PFSK-1 (cell line): Measurements from ENCODE around the gene WDR64.

Source experiments
- FOXP2 ChIP-seq: optimal IDR thresholded peaks from 2 replicates; pipeline ENCODE3; 2011; ENCODE audit warnings: borderline replicate concordance, control low read depth, inconsistent platforms; ENCODE audit not compliant: insufficient read depth; ENCODE audit errors: extremely low read length, extremely low read depth
- POLR2AphosphoS5 ChIP-seq: IDR thresholded peaks from 2 replicates; pipeline ENCODE4 v1.6.1; 2012; ENCODE audit warnings: low read depth, mild to moderate bottlenecking, control low read depth, low read length, moderate library complexity
- SIN3A ChIP-seq: IDR thresholded peaks from 2 replicates; pipeline ENCODE4 v1.6.1; 2012; ENCODE audit warnings: mild to moderate bottlenecking, low read length, moderate library complexity, borderline replicate concordance; ENCODE audit not compliant: insufficient read depth
- TAF1 ChIP-seq: IDR thresholded peaks from 2 replicates; pipeline ENCODE4 v1.6.1; 2012; ENCODE audit warnings: low read length, control low read depth, borderline replicate concordance; ENCODE audit not compliant: insufficient read depth
- TF ChIP-seq, protein P1 (sequence below), 2 experiments: IDR thresholded peaks; 2 replicates each; pipeline versions ENCODE4 v1.6.1 to v1.8.0; 2011 to 2012; ENCODE audit warnings: low read depth in 2 of 2, low read length in 2 of 2, control low read depth in 1 of 2, inconsistent platforms in 1 of 2, mild to moderate bottlenecking in 1 of 2, moderate library complexity in 1 of 2; ENCODE audit not compliant: insufficient read depth in 1 of 2

WDR64 gene

DNA sequence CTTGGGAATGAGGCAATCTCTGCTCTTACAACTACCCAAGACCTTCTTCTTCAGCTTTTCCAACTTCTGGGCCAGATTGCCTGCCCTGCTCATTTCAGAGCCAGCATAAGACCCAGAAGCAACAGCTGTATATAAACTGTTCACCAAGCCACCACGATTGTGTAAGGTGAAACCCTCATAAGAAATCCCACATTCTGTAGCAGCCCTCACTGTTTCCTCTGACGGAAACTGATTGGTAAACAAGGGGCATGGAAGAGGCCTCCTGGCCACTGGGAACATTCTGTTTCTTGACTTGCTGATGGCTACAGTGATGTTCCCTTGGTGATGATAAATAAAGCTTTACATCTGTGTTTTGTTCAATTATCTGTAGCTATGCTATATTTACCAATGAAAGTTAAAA is 156.2 kb downstream of the WDR64 start:
- TF ChIP-seq, protein P1, sequence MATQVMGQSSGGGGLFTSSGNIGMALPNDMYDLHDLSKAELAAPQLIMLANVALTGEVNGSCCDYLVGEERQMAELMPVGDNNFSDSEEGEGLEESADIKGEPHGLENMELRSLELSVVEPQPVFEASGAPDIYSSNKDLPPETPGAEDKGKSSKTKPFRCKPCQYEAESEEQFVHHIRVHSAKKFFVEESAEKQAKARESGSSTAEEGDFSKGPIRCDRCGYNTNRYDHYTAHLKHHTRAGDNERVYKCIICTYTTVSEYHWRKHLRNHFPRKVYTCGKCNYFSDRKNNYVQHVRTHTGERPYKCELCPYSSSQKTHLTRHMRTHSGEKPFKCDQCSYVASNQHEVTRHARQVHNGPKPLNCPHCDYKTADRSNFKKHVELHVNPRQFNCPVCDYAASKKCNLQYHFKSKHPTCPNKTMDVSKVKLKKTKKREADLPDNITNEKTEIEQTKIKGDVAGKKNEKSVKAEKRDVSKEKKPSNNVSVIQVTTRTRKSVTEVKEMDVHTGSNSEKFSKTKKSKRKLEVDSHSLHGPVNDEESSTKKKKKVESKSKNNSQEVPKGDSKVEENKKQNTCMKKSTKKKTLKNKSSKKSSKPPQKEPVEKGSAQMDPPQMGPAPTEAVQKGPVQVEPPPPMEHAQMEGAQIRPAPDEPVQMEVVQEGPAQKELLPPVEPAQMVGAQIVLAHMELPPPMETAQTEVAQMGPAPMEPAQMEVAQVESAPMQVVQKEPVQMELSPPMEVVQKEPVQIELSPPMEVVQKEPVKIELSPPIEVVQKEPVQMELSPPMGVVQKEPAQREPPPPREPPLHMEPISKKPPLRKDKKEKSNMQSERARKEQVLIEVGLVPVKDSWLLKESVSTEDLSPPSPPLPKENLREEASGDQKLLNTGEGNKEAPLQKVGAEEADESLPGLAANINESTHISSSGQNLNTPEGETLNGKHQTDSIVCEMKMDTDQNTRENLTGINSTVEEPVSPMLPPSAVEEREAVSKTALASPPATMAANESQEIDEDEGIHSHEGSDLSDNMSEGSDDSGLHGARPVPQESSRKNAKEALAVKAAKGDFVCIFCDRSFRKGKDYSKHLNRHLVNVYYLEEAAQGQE (IDR thresholded peaks at IDR 0.05; ENCODE audit: insufficient read depth in 1 of 2, low read depth in 2 of 2, low read length in 2 of 2) = no peak
- TF ChIP-seq TAF1 = no peak
- TF ChIP-seq SIN3A = no peak
- TF ChIP-seq FOXP2 = no peak
- no peak for TF ChIP-seq POLR2AphosphoS5

DNA sequence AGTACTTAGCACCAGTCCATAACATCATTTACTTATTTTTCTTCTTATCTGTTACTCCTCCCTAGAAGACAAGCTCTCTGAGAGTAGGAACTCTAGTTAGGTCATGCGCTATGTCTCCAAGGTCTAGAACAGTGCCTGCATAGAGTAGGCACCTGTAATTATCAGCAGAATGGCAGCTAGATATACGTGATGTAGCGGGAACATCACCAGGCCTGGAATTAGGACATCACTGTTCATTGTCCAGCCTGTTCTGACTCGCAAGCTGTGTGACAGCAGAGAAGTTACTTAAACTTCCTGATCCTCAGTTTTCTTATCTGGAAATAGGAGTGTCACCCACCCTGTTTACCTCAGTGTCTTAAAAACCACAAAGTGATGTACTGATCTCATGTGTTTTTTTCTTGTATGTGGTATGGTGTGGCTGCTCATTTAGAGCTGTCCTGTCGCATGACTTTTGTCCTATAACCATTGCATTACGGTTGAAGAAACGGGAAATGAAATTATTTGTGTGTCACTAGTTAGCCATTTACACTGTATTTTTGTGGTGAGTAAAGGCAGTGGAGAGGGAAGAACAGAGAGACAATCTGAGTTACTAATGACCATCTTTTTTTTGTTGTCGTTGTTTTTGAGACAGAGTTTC is 158.8 kb downstream of the WDR64 start:
- TF ChIP-seq POLR2AphosphoS5 (no peak), FOXP2 (no peak), SIN3A (no peak), TAF1 (no peak)
- TF ChIP-seq, protein P1 (IDR thresholded peaks at IDR 0.05; ENCODE audit: insufficient read depth in 1 of 2, low read depth in 2 of 2, low read length in 2 of 2) = no peak

DNA sequence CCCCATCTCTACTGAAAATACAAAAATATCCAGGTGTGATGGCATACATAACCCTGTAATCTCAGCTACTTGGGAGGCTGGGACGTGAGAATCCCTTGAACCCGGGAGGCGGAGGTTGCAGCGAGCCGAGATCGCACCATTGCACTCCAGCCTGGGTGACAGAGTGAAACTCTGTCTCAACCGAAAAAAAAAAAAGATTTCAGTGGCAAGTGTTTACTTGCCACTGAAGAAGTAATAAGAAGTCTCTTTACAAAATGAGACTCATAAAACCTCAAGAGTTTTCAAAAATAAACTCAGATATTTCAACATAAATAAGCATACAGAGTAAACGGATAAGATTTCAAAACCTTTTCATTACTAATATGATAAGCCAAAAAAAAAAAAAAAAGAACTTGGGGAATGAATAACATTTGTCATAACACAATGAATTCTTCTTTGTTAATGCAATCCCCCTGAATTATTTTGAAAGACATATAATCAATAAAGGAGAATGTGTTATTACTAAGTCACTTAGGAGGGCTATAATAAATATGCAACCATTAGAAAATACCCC is 161.8 kb downstream of the WDR64 start:
- TF ChIP-seq FOXP2 (no peak), POLR2AphosphoS5 (no peak), SIN3A (no peak), TAF1 (no peak)
- TF ChIP-seq, protein P1 (IDR thresholded peaks at IDR 0.05; ENCODE audit: insufficient read depth in 1 of 2, low read depth in 2 of 2, low read length in 2 of 2) = no peak

DNA sequence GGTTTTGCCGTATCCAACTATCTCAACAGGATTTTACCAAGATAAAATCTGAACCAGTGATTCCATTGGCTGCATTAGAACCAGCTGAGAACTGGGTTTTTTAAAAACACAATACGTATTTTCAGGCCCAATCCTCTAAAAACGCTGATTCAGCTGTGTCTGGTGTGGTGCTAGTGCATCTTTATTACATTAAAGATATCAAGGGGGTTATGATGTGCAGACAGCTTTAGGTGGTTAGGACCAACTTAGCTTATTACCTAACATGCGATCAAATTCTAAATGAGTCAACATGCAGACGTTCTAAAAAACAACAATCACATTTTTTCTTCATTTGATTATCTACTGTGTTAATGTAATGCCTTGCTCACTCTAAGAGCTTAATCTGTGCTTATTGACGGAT is 163.9 kb downstream of the WDR64 start:
- TF ChIP-seq POLR2AphosphoS5 (no peak), FOXP2 (no peak), SIN3A (no peak)
- TF ChIP-seq, protein P1 (IDR thresholded peaks at IDR 0.05; ENCODE audit: insufficient read depth in 1 of 2, low read depth in 2 of 2, low read length in 2 of 2) = no peak

DNA sequence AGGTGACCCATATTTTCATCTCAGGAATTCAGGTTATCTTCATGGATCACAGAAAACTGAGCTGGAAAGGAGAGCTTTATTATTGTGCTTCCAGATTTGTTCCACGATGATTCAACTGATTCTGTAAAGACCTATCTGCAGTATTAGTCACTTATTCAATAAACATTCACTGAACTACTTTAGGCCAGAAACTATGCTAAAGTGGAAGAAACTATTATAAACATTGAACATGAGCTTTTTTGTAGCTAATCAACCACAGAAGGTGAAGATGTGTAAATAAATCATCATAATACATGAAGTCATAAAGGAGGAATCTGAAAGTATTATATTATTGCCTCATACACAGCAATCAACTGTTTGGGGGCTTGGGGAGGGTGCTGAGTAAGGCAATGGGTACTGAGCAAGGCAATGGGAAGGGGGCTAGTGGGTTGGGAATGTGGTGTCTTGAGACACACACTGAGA is 165.3 kb downstream of the WDR64 start:
- TF ChIP-seq, protein P1 (IDR thresholded peaks at IDR 0.05; ENCODE audit: insufficient read depth in 1 of 2, low read depth in 2 of 2, low read length in 2 of 2) = no peak
- no peak for TF ChIP-seq SIN3A
- TF ChIP-seq FOXP2 = no peak
- no peak for TF ChIP-seq TAF1
- no peak for TF ChIP-seq POLR2AphosphoS5
